NB4 (cell line): ENCODE results near the gene MRPS26.

ENCODE experiments used
- DNase-seq: peaks from one replicate; pipeline ENCODE4 v3.0.0; 2010; ENCODE audit warnings: low read depth
- H3K4me3 ChIP-seq: one replicate; pipeline ENCODE4 v1.5.1; 2011; ENCODE audit warnings: mild to moderate bottlenecking, low read depth, low read length, moderate library complexity
- CTCF ChIP-seq: IDR thresholded peaks from one replicate; pipeline ENCODE4 v1.5.1; 2012; ENCODE audit warnings: low read depth, low read length
- MAX ChIP-seq: IDR thresholded peaks from 2 replicates; pipeline ENCODE4 v1.6.1; 2011; ENCODE audit warnings: low read depth, low read length
- MYC ChIP-seq: IDR thresholded peaks from 2 replicates; pipeline ENCODE4 v1.6.1; 2011; ENCODE audit warnings: low read depth, low read length
- POLR2A ChIP-seq: IDR thresholded peaks from 2 replicates; pipeline ENCODE4 v1.6.1; 2011; ENCODE audit warnings: mild to moderate bottlenecking; ENCODE audit not compliant: insufficient read length; ENCODE audit errors: extremely low read depth

MRPS26 gene

GRCh38 chr20:3084986-3085360 is 39.1 kb downstream of the MRPS26 start:
- no peak overlapping the region for H3K4me3 ChIP-seq
- no peak for DNase-seq
- TF ChIP-seq CTCF (no peak), MYC (no peak), POLR2A (no peak), MAX (no peak)

GRCh38 chr20:3085571-3086072 is 39.8 kb downstream of the MRPS26 start:
- DNase-seq = no peak
- TF ChIP-seq POLR2A = no peak
- TF ChIP-seq CTCF = no peak
- no peak for TF ChIP-seq MYC
- no peak for TF ChIP-seq MAX
- no peak overlapping the region for H3K4me3 ChIP-seq

- no peak overlapping the region for H3K4me3 ChIP-seq
- TF ChIP-seq CTCF = no peak
- TF ChIP-seq MYC = no peak
- no peak for TF ChIP-seq MAX
- no peak for TF ChIP-seq POLR2A
- DNase-seq = peak; percentile 24
These were observed 42.2 kb downstream of the MRPS26 start for GRCh38 chr20:3088031-3088430.

GRCh38 chr20:3090565-3090964 is 44.7 kb downstream of the MRPS26 start:
- peak; percentile 65 for DNase-seq
- no peak overlapping the region for H3K4me3 ChIP-seq
- TF ChIP-seq MAX (no peak), MYC (peak; percentile 28)

GRCh38 chr20:3092611-3093379 is 46.9 kb downstream of the MRPS26 start:
- no peak overlapping the region for H3K4me3 ChIP-seq
- TF ChIP-seq CTCF (no peak), POLR2A (no peak), MYC (no peak), MAX (no peak)
- DNase-seq = peak; percentile 82

- TF ChIP-seq CTCF (no peak), MAX (no peak), MYC (no peak), POLR2A (no peak)
- peak; percentile 91 for DNase-seq
- no peak overlapping the region for H3K4me3 ChIP-seq
These were observed 48.1 kb downstream of the MRPS26 start for GRCh38 chr20:3093861-3094361.
